ENCODE results near the gene DUSP22. TPM values are rescaled to one million over a fixed set of nuclear protein-coding genes. Genes with fewer than 3 reads are reported as not detected.

The DUSP22 gene
- total and polyA plus RNA-seq, 2 of the 8 experiments (the other 6 are each of a cell fraction or from before 2014, with no cell fraction given): 15.5 to 32.4 TPM

GRCh38 chr6:255751-256083, 36.6 kb upstream of the DUSP22 start:
- H3K56ac ChIP-seq (replicated peaks; ENCODE audit: insufficient read length, low read depth, low read length): no peak overlapping the region
- H3K27ac ChIP-seq (ENCODE audit: low read depth, low read length): no peak overlapping the region
- H2BK120ac ChIP-seq (replicated peaks; ENCODE audit: low read depth, low read length): no peak overlapping the region
- no peak for FAIRE-seq
- H3K9me3 ChIP-seq (ENCODE audit: insufficient read depth in 2 of 2, low read depth in 1 of 2, low read length in 1 of 2): peaks cover 17 to 20% of the 10 kb centered on the region in 2 experiments; a peak in 3 of 4 replicates
- H2BK5ac ChIP-seq (ENCODE audit: low read depth, low read length): no peak overlapping the region
- H3K79me1 ChIP-seq (ENCODE audit: low read depth, low read length): no peaks in the 10 kb centered on the region
- ChIA-PET POLR2A (ENCODE audit: partially characterized antibody) (no interaction called here), CTCF (ENCODE audit: partially characterized antibody) (no interaction called here)
- H3K4me2 ChIP-seq (ENCODE audit: insufficient read depth in 1 of 2, low read depth in 2 of 2, low read length in 2 of 2): no peak overlapping the region
- H3K4ac ChIP-seq (replicated peaks; ENCODE audit: insufficient read length, low read depth, low read length): no peak overlapping the region
- H3K18ac ChIP-seq (ENCODE audit: extremely low read depth, low read length): no peak overlapping the region
- no peaks in the 10 kb centered on the region for H3K4me1 ChIP-seq (replicated peaks in 1 of 4; ENCODE audit: control insufficient read depth in 3 of 4, insufficient read depth in 4 of 4, low read length in 3 of 4)
- TF ChIP-seq ATF2 (IDR thresholded peaks at IDR 0.05; ENCODE audit: low read length): no peak
- no peak for TF ChIP-seq RFX5 (IDR thresholded peaks at IDR 0.05; ENCODE audit: borderline replicate concordance, low read depth, low read length)
- TF ChIP-seq GTF2F1 (IDR thresholded peaks at IDR 0.05; ENCODE audit: borderline replicate concordance, low read depth, low read length): no peak
- TF ChIP-seq EP300 (IDR thresholded peaks at IDR 0.05; ENCODE audit: borderline replicate concordance in 1 of 2, low read depth in 2 of 2, low read length in 2 of 2): no peak
- no peak for TF ChIP-seq SIX5 (IDR thresholded peaks at IDR 0.05; ENCODE audit: low read depth, low read length)
- no peak for TF ChIP-seq RXRA (IDR thresholded peaks at IDR 0.05; ENCODE audit: insufficient read depth, low read depth, low read length)
- no peak for TF ChIP-seq ASH2L (IDR thresholded peaks at IDR 0.05; ENCODE audit: low read length)
- no peak for TF ChIP-seq CEBPB (IDR thresholded peaks at IDR 0.05; ENCODE audit: low read depth, low read length)
- TF ChIP-seq POU5F1 (IDR thresholded peaks at IDR 0.05; ENCODE audit: low read depth, low read length): no peak
- H2BK20ac ChIP-seq (ENCODE audit: low read length): no peak overlapping the region
- no peak overlapping the region for H2AK5ac ChIP-seq (ENCODE audit: low read depth, low read length)
- DNase-seq (ENCODE audit: low read depth in 1 of 2, low spot score in 2 of 2): no peak
- H4K5ac ChIP-seq (ENCODE audit: insufficient read length, low read depth, low read length): no peak overlapping the region
- H4K8ac ChIP-seq (ENCODE audit: extremely low read depth, insufficient read depth, low read length): no peak overlapping the region
- H3K14ac ChIP-seq (ENCODE audit: insufficient read length): no peak overlapping the region
- H3K23ac ChIP-seq (ENCODE audit: insufficient read length): no peak overlapping the region
- no peaks in the 10 kb centered on the region for H4K20me1 ChIP-seq (replicated peaks in 1 of 2; ENCODE audit: control insufficient read depth in 1 of 2, insufficient read depth in 2 of 2, low read length in 2 of 2)
- no peak overlapping the region; the same call in 1 of the 2 replicates for H2AFZ ChIP-seq (ENCODE audit: low read length)
- H2BK15ac ChIP-seq (ENCODE audit: low read length): no peak overlapping the region
- H2BK12ac ChIP-seq (ENCODE audit: low read depth, low read length): no peak overlapping the region
- no peaks in the 10 kb centered on the region for H3K23me2 ChIP-seq (ENCODE audit: low read depth, low read length)
- no peaks in the 10 kb centered on the region for H3K27me3 ChIP-seq (replicated peaks in 1 of 4; ENCODE audit: control insufficient read depth in 3 of 4, extremely low read depth in 1 of 4, insufficient read depth in 3 of 4, low read length in 3 of 4)
- H3K4me3 ChIP-seq (ENCODE audit: extremely low read depth in 1 of 4, insufficient read depth in 2 of 4, low read depth in 3 of 4, low read length in 4 of 4): no peak overlapping the region
- H3K36me3 ChIP-seq (ENCODE audit: control insufficient read depth in 2 of 4, insufficient read depth in 4 of 4, low read length in 3 of 4): no peaks in the 10 kb centered on the region
- H3K9ac ChIP-seq (replicated peaks in 1 of 4; ENCODE audit: extremely low read depth in 1 of 4, low read depth in 3 of 4, low read length in 3 of 4): no peak overlapping the region
- WGBS, 2 experiments (ENCODE audit: extremely low coverage in 1 of 2, insufficient coverage in 1 of 2, insufficient read length in 1 of 2, insufficient replicate concordance in 2 of 2, low coverage in 1 of 2, low lambda C conversion rate in 2 of 2, missing lambda C conversion rate in 1 of 2): 97% methylated on average over 8 of the region's 8 CpGs; no CpG with 5 or more reads in 1 of the 2 experiments
- H4K91ac ChIP-seq (replicated peaks; ENCODE audit: insufficient read length, low read length): no peak overlapping the region
- H3K79me2 ChIP-seq (ENCODE audit: control insufficient read depth in 1 of 2, insufficient read depth in 2 of 2, low read length in 2 of 2): no peaks in the 10 kb centered on the region
